Cardiac fibroblast (primary cell): ENCODE measurements around the gene ZNF540.
"Not testable (repeated sequence)": the region's sequence is repeated elsewhere in the genome, so short reads cannot be mapped to it uniquely, and the experiment has no call there.

Experiments used
- DNase-seq, 2 donors: peaks; one replicate each; pipeline versions ENCODE4 v3.0.0 to v3.0.0-alpha.2; 2010; ENCODE audit warnings: low read depth in 2 of 2
- H3K4me3 ChIP-seq, 2 donors: replicated peaks in 1 of 2; 1 replicate in 1 of 2; 2 replicates in 1 of 2; pipeline ENCODE4 v1.5.1; 2011; ENCODE audit warnings: low read depth in 2 of 2, low read length in 2 of 2, mild to moderate bottlenecking in 2 of 2, moderate library complexity in 1 of 2
- CTCF ChIP-seq: IDR thresholded peaks from one replicate; pipeline ENCODE4 v1.5.1; 2011; ENCODE audit warnings: low read depth, mild to moderate bottlenecking, low read length, inconsistent platforms

ZNF540 gene

GRCh38 chr19:37655301-37655688 lies 60.6 kb downstream of the ZNF540 start, which contains the start of gene ZFP30:
TSS of gene ZFP30 (minus strand) at chr19:37655465. CDS start at chr19:37647822, 7,643 bp downstream.
- TF ChIP-seq CTCF, result no peak
- DNase-seq, result peak; percentile 84 to 90
- H3K4me3 ChIP-seq, result peak within 1 kb of the TSS; percentile 77 to 83

- DNase-seq, result peak; percentile 82 to 87
- peak overlapping the region; percentile 77 to 83 for H3K4me3 ChIP-seq
- TF ChIP-seq CTCF, result peak; percentile 3
Measured at GRCh38 chr19:37655689-37656371, 61.2 kb downstream of the ZNF540 start.

GRCh38 chr19:37657157-37657556 lies 62.5 kb downstream of the ZNF540 start:
- not testable (repeated sequence) for DNase-seq, H3K4me3 ChIP-seq
